Purkinje cell (primary cell): ENCODE measurements around the gene TPTE2. TPM values are rescaled to one million over a fixed set of nuclear protein-coding genes. Genes with fewer than 3 reads are reported as not detected.

Source experiments
- polyA plus RNA-seq: library from polyadenylated mRNA; unstranded; fragments of >200 nt; fragmentation: Nextera tagmentation; gene quantifications from 2 replicates; pipeline ENCODE4 v1.2.1, GENCODE V29; 2014

The TPTE2 gene
- not detected in 2 replicates for polyA plus RNA-seq

DNA sequence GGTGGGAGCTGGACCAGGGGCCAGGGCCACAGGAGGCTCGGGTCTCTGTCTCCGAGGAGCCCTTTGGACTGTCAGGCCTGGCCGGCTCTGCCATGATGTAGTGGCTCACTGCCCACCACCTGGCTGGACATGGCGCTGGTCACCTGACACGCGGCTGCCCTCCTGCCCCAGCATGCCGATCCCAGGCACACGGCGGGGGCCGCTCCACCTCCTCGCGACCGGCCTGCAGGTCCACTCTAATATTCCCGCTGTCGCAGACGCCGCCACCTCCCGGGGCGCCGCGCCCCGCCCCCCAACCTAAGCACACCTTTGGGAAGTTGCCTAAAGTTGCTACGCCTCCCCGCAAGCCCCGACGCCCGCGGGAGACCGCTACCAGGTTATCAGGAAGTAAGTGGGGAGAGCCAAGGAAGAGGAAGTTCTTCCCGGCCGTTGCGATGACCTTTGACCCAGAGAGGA is at the start of gene TPTE2:
Gene TPTE2, minus strand, starts transcription at position 406 of the 456 bp plus-strand sequence. CDS start 58,298 bp downstream, outside the sequence.

Other genes with a start within 250 kb of the TPTE2 start
- gene MPHOSPH8, start 72.1 kb upstream of the TPTE2 start, polyA plus RNA-seq: 41.7 and 43.7 TPM in 2 replicates
- 21.4 and 24.9 TPM in 2 replicates for gene PSPC1, start 221.4 kb upstream of the TPTE2 start, polyA plus RNA-seq